ENCODE measurements around the gene XRCC3.

DNA sequence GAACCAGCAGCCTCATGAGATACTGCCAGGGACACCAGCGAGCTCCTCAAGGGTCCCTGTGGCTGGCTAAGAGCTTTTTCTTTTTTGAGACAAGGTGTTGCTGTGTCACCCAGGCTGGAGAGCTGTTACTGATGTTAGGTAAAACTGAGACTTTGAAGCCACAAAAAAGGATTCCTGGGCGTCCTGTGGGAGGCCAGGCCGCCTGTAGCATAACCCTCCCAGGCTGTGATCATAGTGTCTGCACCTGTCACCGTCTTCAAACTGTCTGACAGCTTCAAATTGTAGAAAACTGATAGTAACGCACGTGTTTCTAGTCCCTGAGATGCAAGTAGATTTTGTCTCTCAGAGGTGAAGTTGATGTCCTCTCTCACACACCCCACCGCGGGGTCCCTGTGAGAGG is 4.5 kb upstream of the XRCC3 start:
- TF ChIP-seq, protein P1, sequence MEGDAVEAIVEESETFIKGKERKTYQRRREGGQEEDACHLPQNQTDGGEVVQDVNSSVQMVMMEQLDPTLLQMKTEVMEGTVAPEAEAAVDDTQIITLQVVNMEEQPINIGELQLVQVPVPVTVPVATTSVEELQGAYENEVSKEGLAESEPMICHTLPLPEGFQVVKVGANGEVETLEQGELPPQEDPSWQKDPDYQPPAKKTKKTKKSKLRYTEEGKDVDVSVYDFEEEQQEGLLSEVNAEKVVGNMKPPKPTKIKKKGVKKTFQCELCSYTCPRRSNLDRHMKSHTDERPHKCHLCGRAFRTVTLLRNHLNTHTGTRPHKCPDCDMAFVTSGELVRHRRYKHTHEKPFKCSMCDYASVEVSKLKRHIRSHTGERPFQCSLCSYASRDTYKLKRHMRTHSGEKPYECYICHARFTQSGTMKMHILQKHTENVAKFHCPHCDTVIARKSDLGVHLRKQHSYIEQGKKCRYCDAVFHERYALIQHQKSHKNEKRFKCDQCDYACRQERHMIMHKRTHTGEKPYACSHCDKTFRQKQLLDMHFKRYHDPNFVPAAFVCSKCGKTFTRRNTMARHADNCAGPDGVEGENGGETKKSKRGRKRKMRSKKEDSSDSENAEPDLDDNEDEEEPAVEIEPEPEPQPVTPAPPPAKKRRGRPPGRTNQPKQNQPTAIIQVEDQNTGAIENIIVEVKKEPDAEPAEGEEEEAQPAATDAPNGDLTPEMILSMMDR (IDR thresholded peaks at IDR 0.05) = no peak
- no peak for TF ChIP-seq POLR2A (IDR thresholded peaks at IDR 0.05)

Data from lower leg skin (tissue), 3 donors.